Measurements from ENCODE around the gene TANGO6. TPM values are rescaled to one million over a fixed set of nuclear protein-coding genes. Genes with fewer than 3 reads are reported as not detected.

TANGO6 gene
- total RNA-seq, 1 donor from 2014 or later: 12.8 TPM

GRCh38 chr16:68875871-68876270, 32.5 kb downstream of the TANGO6 start:
- Histone ChIP-seq H3K36me3 (no peaks in the 10 kb centered on the region), H3F3A (ENCODE audit: low read depth) (peaks cover 8% of the 10 kb centered on the region), H3K79me2 (ENCODE audit: low read depth) (no peaks in the 10 kb centered on the region), H2AFZ (replicated peaks) (no peak overlapping the region), H3K9me3 (ENCODE audit: low read depth) (no peaks in the 10 kb centered on the region), H4K20me1 (ENCODE audit: low read depth) (no peaks in the 10 kb centered on the region), H3K4me3 (no peak overlapping the region), H3K27ac (no peak overlapping the region), H3K27me3 (no peaks in the 10 kb centered on the region), H3K4me1 (peaks cover 8% of the 10 kb centered on the region), H3K4me2 (no peak overlapping the region), H3K9ac (no peak overlapping the region)
- no peak for TF ChIP-seq CTCF (IDR thresholded peaks at IDR 0.05)
- Mint-ChIP-seq H3K36me3 (peaks cover 12% of the 10 kb centered on the region), H3K9me3 (peaks cover 2% of the 10 kb centered on the region), H3K27me3 (ENCODE audit: insufficient read depth, low read depth) (no peaks in the 10 kb centered on the region), H3K27ac (no peak overlapping the region), H3K4me1 (peaks cover 7% of the 10 kb centered on the region), H3K4me3 (no peak overlapping the region)
- DNase-seq (ENCODE audit: low spot score): no peak

GRCh38 chr16:68883685-68884084, 40.4 kb downstream of the TANGO6 start:
- no peaks in the 10 kb centered on the region for H3F3A ChIP-seq (ENCODE audit: low read depth)
- Mint-ChIP-seq H3K36me3 (peaks cover 4% of the 10 kb centered on the region), H3K27me3 (ENCODE audit: insufficient read depth, low read depth) (no peaks in the 10 kb centered on the region), H3K27ac (no peak overlapping the region), H3K4me1 (no peaks in the 10 kb centered on the region), H3K9me3 (no peaks in the 10 kb centered on the region), H3K4me3 (no peak overlapping the region)
- no peaks in the 10 kb centered on the region for H3K36me3 ChIP-seq
- no peaks in the 10 kb centered on the region for H3K27me3 ChIP-seq
- no peak overlapping the region for H3K27ac ChIP-seq
- no peak for DNase-seq (ENCODE audit: low spot score)
- no peak overlapping the region for H2AFZ ChIP-seq (replicated peaks)
- no peak overlapping the region for H3K4me2 ChIP-seq
- no peaks in the 10 kb centered on the region for H4K20me1 ChIP-seq (ENCODE audit: low read depth)
- H3K4me3 ChIP-seq: no peak overlapping the region
- no peaks in the 10 kb centered on the region for H3K79me2 ChIP-seq (ENCODE audit: low read depth)
- no peak overlapping the region for H3K9ac ChIP-seq
- no peaks in the 10 kb centered on the region for H3K4me1 ChIP-seq
- TF ChIP-seq CTCF (IDR thresholded peaks at IDR 0.05) (no peak), EZH2 (IDR thresholded peaks at IDR 0.05) (no peak), EZH2phosphoT487 (IDR thresholded peaks at IDR 0.05) (no peak)
- H3K9me3 ChIP-seq (ENCODE audit: low read depth): no peaks in the 10 kb centered on the region

- Mint-ChIP-seq H3K4me1 (no peaks in the 10 kb centered on the region), H3K27me3 (ENCODE audit: insufficient read depth, low read depth) (no peaks in the 10 kb centered on the region), H3K27ac (no peak overlapping the region), H3K4me3 (no peak overlapping the region), H3K9me3 (no peaks in the 10 kb centered on the region), H3K36me3 (peaks cover 4% of the 10 kb centered on the region)
- no peaks in the 10 kb centered on the region for H3K4me1 ChIP-seq
- H3K9ac ChIP-seq: no peak overlapping the region
- H3K27ac ChIP-seq: no peak overlapping the region
- H3K4me3 ChIP-seq: no peak overlapping the region
- TF ChIP-seq EZH2 (IDR thresholded peaks at IDR 0.05) (no peak), EZH2phosphoT487 (IDR thresholded peaks at IDR 0.05) (no peak), CTCF (IDR thresholded peaks at IDR 0.05) (no peak)
- no peaks in the 10 kb centered on the region for H3K36me3 ChIP-seq
- no peaks in the 10 kb centered on the region for H3K79me2 ChIP-seq (ENCODE audit: low read depth)
- no peak for DNase-seq (ENCODE audit: low spot score)
- no peaks in the 10 kb centered on the region for H3F3A ChIP-seq (ENCODE audit: low read depth)
- no peaks in the 10 kb centered on the region for H3K9me3 ChIP-seq (ENCODE audit: low read depth)
- no peak overlapping the region for H3K4me2 ChIP-seq
- no peaks in the 10 kb centered on the region for H4K20me1 ChIP-seq (ENCODE audit: low read depth)
- no peaks in the 10 kb centered on the region for H3K27me3 ChIP-seq
- H2AFZ ChIP-seq (replicated peaks): no peak overlapping the region
Measured at GRCh38 chr16:68884401-68884800, 41.1 kb downstream of the TANGO6 start.
